HG02763 (cell line): ENCODE results near the gene SEC16A.

Experiments
- ATAC-seq: cut with Tn5 transposase; IDR thresholded peaks from one replicate; pipeline ENCODE4 v1.9.1; 2021; ENCODE audit warnings: mild to moderate bottlenecking, moderate library complexity; ENCODE audit not compliant: unreplicated experiment

Gene SEC16A

DNA sequence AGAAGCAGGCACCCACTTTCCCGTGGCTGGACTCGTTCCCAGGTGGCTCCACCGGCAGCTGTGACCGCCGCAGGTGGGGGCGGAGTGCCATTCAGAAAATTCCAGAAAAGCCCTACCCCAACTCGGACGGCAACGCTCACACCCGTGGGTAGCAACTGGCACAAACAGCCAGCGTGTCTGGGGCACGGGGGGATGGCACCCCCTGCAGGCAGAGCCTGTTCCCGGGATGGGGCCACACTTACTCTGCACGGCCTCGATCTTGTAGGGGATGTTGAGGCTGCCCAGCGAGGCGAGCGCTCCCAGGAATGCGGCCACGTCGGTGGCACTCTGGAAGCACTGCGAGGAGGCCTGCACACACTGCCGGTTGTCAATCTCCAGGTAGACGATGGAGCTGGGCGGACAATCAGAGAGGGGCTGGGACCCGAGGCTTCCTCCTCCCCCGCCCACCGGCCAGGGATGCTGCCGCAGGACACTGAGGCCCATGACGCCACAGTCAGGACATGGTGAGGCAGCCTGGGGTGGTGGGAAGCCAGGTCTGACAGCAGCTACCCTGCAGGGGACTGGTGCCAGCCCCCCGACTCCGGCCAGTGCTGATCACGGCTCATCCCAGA, 20.2 kb upstream of the SEC16A start:
- ATAC-seq, result no peak

- ATAC-seq, result no peak
Observed at GRCh38 chr9:136502196-136502595, 19.4 kb upstream of the SEC16A start.

GRCh38 chr9:136501686-136502085, 18.8 kb upstream of the SEC16A start:
- ATAC-seq, result no peak

DNA sequence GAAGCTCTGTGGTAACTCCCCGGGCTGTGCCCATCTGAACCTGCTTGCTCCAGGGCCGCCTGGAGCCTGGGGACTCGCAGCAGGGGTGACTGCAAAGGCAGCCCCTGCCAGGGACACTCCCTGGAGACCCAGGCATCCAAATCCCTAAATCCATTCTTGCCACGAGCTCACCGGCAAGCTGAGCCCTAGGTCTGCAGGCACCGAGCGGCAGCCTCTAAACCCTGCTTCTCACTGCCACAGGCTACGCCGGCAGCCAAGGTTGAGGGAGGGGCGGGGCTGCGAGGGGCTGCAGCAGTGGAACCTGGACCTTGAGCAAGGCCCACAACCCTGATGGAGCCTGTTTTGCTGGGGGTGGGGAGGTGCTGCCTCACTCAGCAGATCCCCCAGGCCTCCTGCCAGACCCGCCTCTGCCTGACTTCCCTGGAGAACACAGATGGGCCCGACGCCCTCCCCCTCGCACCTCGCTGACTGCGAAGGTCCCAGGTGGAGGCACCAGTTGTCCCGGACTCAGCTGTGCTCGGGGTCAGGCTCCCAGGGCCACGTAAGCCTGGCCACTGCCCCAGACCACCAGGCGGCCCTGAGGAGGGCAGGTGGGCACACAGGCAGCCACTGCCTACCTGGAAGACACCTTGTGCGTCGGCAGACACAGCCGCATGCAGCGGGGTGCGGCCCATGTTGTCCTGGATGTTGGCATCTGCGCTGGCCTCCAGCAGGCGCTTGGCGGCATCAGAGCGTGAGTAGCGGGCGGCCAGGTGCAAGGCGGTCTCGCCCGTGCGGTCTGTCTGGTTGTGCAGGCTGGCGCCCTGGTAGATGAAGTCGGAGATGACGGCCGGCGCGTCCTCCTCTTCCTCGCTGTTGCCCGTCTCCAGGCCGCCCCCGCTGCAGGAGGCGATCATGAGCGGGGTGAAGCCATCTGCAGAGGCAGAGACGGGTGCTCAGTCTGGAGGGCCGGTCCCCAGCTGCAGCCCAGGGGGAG, 17.4 kb upstream of the SEC16A start:
- no peak for ATAC-seq

DNA sequence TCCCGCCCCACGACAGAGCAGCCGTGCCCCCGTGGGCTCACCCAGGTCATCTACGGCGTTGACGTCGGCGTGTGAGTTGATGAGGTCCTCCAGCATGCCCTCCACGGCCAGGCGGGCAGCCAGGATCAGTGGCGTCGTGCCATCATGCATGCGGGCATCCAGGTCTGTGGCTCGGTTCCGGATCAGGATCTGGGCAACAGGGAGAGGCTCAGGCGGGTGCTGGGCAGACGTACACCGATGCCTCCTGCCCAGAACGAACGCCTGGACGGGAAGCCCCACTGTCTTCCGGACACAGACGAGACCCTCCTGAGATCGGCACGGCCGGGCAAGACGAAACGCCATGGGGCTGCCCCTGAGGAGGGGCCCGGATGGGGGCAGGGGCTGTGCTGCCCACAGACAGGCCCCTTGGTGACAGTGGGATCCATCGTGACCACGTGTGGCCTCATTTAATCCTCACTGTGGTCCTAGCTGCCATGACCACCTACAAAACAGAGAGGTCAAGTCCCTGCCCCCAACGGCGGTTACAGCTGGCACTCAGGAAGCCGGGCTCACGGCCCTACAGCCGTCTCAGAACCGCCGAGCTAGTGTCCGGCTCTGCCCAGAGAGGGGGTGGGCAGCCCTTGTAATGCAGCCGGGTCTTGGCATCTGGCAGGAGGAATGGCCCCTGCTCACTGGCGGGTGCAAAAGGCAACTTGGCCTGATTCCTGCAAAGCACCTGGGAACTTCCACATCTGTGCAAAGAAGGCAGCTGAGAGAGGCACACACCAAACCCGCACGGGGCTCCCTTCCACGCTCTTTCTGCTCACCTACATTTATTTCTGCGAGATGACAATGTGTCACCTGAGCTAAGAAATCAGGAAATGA, 16.5 kb upstream of the SEC16A start:
- ATAC-seq, result no peak

DNA sequence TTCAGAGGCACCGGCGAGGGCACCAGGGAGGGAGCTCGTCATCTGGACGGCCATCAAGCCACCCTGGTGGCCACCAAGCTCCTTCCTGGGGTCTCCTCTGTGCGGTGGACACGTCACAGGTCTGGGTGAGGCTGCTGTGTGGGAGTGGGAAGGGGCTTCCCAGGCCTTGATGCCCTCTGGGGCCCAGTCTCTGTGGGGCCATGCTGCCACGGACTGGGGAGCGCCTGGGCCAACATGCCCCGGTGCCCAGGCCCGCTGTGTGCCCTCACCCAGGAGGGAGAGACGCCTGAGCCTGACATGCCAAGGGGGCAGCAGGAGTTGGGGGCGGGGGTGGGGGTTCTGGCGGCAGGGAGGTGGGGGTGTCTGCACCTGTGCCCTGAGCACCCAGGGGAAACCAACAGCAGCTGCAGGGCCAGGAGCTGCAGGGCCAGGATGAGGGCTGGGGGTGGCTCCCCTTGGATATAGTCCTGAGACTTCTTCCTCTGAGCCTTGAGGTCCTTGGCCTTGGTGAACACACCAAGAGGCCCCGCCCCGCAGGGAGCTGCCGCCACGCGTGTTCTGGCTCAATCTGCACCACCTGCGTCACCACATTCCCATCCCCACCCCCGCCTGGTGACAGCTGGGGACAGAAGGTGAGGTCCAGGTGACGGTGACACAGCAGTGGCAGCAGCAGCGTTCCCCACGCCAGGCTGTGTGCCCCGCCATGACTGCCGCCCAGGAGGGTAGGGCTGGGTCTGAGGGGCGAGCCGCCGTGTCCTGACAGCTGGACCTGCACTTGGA, 15.3 kb upstream of the SEC16A start:
- no peak for ATAC-seq

DNA sequence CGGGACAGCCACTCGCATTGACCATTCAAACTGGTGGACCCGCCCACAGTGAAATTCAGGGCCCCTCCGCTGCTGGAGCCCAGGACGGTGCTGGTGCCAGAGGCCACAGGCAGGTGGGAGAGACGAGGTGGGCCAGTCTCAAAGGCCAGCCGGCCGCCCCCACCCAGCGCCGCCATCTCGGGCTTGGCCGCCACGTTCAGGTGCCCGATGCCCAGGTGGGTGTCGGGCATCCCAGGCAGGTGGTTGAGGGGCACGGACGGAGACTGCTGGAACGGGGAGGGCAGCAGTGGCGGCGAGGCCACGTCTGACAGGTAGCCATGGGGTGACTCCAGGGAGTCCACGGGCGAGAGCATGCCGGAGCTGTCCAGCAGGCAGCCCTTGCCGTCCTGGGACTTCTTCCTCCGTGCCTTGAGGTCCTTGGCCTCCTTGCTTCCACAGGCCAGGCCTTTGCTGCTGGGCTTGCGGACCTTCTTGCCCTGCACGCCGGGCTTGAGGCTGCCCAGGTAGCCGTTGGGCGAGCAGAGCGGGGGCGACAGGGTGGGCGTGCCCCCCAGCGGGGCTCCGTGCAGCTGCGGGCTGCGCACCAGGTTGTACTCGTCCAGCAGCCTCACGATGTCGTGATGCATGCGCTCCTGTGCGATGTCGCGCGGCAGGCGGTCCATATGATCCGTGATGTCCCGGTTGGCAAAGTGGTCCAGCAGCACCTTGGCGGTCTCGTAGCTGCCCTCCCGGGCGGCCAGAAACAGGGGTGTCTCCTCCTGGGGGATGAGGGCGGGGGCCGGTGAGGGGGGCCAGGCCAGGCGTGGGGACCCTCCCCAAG, 14.2 kb upstream of the SEC16A start:
- no peak for ATAC-seq

- ATAC-seq, result no peak
Observed at GRCh38 chr9:136496181-136496580, 13.3 kb upstream of the SEC16A start.

DNA sequence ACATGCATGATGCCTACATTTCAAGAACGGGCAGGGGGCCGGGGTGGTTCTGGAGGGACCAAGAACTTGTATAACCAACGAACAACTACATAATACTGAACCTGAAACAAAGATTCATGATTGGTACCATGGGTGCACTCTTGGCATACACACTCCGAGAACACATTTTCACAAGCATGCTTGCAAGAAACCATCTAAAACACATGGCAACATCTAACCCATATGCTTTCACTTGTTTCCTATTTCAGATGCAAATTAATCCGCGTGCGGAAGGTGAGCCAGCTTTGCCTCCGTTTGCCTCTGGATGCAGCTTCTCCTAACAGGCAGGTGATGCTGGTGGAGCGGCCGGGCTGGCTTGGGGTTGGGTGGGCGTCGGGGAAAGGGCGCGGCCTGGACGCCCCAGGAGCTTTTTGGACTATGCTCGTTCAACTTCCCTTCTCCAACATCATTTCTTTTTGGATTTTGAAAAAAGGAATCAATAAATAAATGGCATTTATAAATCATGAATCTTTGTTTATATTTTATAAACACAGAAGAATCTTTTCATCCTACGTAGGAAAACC, 12.5 kb upstream of the SEC16A start:
- ATAC-seq, result no peak

DNA sequence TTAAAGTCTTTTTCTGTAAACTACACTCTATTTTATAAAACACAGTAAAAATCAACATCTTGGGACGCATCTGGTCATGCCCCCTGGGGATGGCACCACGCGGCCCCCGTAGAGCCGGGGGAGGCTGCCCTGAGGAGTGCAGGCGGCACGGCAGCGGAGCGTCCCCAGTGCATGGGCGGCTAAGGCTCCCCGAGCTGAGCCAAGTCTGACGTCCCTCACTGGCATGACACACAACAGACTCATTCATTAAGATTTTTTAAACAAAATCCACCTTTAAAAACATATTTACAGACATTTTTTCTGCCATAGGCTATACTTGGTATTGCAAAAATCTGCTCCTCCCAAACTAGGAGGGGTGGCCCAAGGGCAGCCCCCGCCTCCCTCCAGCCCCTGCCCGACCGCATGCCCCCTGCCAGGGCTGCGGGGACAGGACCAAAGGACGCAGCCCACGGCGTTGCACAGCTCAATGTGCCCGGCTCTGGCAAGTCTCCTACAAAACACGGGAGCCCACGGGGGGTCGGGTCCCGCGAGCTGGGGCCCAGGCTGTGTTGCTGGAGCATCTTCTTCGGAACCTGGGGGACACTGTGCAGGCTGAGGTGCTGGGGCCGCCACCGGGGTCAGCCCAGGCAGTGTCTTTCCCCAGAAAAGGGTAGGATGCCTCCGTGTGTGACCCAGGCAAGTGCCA, 11.8 kb upstream of the SEC16A start:
- no peak for ATAC-seq

- ATAC-seq, result no peak
Observed at GRCh38 chr9:136494012-136494411, 11.2 kb upstream of the SEC16A start.

DNA sequence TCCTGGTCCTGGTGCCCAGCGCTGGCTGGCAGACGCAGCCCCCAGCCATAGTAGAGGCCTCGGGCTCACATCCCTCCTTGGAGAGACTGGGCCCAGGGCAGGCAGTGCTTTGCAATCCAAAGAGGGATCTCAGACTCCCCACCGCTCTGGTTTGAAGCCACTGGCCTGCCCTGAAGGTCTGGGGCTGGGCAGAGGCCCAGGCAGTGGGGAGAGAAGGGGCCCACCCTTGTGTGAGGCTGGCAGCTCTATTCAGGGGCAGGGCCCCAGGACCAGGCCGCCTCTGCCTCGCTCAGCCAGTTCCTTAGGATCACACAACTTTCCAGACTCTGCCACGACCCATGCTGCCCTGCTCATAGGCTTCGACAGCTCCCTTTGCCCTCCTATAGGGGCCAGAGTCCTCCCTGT, 10.7 kb upstream of the SEC16A start:
- no peak for ATAC-seq

GRCh38 chr9:136492978-136493522, 10.2 kb upstream of the SEC16A start:
- ATAC-seq, result no peak

DNA sequence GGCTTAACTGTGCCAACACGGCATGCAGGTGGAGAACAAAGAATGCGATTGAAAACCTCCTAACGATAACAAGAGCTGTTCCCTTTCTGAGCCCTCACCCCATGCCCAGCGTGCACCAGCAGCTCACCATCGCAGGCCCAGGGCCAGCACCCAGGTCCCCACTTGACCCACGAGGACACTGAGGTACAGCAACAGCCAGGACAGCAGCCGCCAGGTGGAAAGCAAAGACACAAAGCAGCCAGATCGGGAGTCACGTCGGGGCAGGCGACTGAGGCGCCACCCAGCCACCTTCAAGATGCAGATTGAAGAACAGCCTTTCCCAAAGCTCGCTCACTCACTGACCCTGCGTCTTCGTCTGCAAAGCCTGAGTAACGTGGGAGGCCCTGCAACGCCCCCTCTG, 6.9 kb upstream of the SEC16A start:
- no peak for ATAC-seq

DNA sequence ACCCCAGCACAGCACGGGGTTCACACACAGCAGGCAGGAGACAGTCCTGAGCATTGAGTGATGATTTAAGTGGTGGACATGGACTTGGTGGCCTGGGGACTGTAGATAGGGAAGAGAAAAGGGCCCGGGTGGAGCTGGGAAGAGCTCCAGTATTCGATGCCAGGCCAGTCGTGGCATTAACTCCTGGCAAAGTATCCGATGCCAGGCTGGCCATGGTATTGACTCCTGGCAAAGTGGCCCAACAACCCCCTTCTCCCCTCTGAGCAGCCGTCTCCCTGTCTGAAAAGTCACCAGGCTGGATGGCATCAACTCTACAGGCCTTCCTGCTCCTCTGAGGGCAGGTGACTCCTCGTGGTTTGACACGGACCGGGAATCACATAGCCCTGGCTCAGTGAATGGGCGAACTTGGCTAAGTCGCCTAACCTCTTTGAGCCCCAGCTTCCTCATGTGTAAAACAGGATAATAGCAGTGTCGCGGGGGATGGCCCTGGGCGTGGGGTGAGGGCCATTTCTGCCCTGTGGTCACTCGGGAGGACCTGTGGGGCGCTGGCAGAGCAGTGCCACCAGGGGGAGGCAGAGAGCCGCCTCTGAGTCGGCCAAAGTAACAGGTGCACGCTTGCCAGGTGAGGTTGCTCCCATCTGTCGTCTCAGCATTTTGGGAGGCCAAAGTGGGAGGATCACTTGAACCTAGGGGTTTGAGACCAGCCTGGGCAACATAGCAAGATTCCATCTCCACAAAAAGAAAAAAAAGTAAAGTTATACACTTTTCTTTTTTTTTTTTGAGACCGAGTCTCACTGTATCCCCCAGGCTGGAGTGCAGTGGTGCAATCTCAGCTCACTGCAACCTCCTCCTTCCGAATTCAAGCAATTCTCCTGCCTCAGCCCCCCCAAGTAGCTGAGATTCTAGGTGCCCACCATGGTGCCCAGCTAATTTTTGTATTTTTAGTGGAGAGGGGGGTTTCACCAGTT, 5.7 kb upstream of the SEC16A start:
- no peak for ATAC-seq

GRCh38 chr9:136487672-136488071, 4.8 kb upstream of the SEC16A start:
- no peak for ATAC-seq

GRCh38 chr9:136486823-136487620, 4.2 kb upstream of the SEC16A start:
- ATAC-seq, result no peak
